Uterus (tissue), 4 donors: ENCODE measurements around the gene NFE2L3. TPM values are rescaled to one million over a fixed set of nuclear protein-coding genes. Genes with fewer than 3 reads are reported as not detected.
"Not testable (repeated sequence)": the region's sequence is repeated elsewhere in the genome, so short reads cannot be mapped to it uniquely, and the experiment has no call there.

Experiments used
- DNase-seq, 2 donors: peaks; one replicate each; pipeline ENCODE4 v3.0.0-alpha.2; 2019 to 2020
- H3K27ac ChIP-seq, 2 donors: fragments of 200-600 bp; sonication (generic); 1 replicate in 1 of 2; 2 replicates in 1 of 2; pipeline ENCODE4 v1.5.1; 2016 to 2018
- H3K27me3 ChIP-seq, 2 donors: fragments of 200-600 bp; sonication (generic); one replicate each; pipeline ENCODE4 v1.5.1; 2018 to 2019; ENCODE audit warnings: control low read depth in 1 of 2
- H3K36me3 ChIP-seq, 2 donors: fragments of 200-600 bp; sonication (generic); one replicate each; pipeline ENCODE4 v1.5.1; 2019; ENCODE audit warnings: control low read depth in 1 of 2
- H3K4me1 ChIP-seq, 2 donors: fragments of 200-600 bp; sonication (generic); one replicate each; pipeline ENCODE4 v1.5.1; 2018 to 2019; ENCODE audit warnings: control low read depth in 1 of 2
- H3K4me3 ChIP-seq, 2 donors: fragments of 200-600 bp; sonication (generic); 1 replicate in 1 of 2; 2 replicates in 1 of 2; pipeline ENCODE4 v1.5.1; 2018 to 2019; ENCODE audit warnings: mild to moderate bottlenecking in 1 of 2
- H3K9me3 ChIP-seq, 2 donors: fragments of 200-600 bp; sonication (generic); one replicate each; pipeline ENCODE4 v1.5.1; 2019; ENCODE audit warnings: control low read depth in 1 of 2
- POLR2A ChIP-seq, 2 donors: fragments of 450-650 bp; IDR thresholded peaks; one replicate each; pipeline ENCODE4 v1.6.1; 2016; ENCODE audit warnings: antibody characterized with exemption in 2 of 2, mild to moderate bottlenecking in 1 of 2, moderate library complexity in 1 of 2
- intact Hi-C: fragments of 100-400 bp; cut with DNase I; formaldehyde crosslinking; loops from one replicate; pipeline ENCODE4 v1.15.1; 2023; ENCODE audit warnings: low total_unique reads
- total RNA-seq, 4 donors: library from RNA; depleted of rRNA in 3 of 4; stranded (reverse); fragments of >200 nt in 3 of 4; gene quantifications; one replicate each; pipeline versions ENCODE4 v1.1.0 to v1.2.4, GENCODE V29; 2014 to 2023
- TF ChIP-seq, protein P1 (sequence below), 4 experiments: fragments of 200-600 bp in 2 of 4; fragments of 450-650 bp in 2 of 4; sonication (generic) in 2 of 4; IDR thresholded peaks; one replicate each; pipeline ENCODE4 v1.5.1; 2016 to 2019; ENCODE audit warnings: antibody characterized with exemption in 4 of 4, mild to moderate bottlenecking in 2 of 4, moderate library complexity in 1 of 4
- donor health status: DM: yes; HTN: yes; CAD: no.

Gene NFE2L3
- total RNA-seq, 4 donors from 2014 or later = 3.6 to 6.2 (median 4.1) TPM; not detected in 1

GRCh38 chr7:26159243-26159642 is 7.2 kb downstream of the NFE2L3 start:
- TF ChIP-seq, protein P1, sequence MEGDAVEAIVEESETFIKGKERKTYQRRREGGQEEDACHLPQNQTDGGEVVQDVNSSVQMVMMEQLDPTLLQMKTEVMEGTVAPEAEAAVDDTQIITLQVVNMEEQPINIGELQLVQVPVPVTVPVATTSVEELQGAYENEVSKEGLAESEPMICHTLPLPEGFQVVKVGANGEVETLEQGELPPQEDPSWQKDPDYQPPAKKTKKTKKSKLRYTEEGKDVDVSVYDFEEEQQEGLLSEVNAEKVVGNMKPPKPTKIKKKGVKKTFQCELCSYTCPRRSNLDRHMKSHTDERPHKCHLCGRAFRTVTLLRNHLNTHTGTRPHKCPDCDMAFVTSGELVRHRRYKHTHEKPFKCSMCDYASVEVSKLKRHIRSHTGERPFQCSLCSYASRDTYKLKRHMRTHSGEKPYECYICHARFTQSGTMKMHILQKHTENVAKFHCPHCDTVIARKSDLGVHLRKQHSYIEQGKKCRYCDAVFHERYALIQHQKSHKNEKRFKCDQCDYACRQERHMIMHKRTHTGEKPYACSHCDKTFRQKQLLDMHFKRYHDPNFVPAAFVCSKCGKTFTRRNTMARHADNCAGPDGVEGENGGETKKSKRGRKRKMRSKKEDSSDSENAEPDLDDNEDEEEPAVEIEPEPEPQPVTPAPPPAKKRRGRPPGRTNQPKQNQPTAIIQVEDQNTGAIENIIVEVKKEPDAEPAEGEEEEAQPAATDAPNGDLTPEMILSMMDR (IDR thresholded peaks at IDR 0.05) = no peak
- no peak for TF ChIP-seq POLR2A (IDR thresholded peaks at IDR 0.05)
- H3K9me3 ChIP-seq = no peaks in the 10 kb centered on the region
- no peak overlapping the region for H3K27ac ChIP-seq
- intact Hi-C loops = no loop called here
- H3K4me1 ChIP-seq = no peaks in the 10 kb centered on the region
- no peaks in the 10 kb centered on the region for H3K27me3 ChIP-seq
- H3K36me3 ChIP-seq = no peaks in the 10 kb centered on the region
- no peak for DNase-seq
- H3K4me3 ChIP-seq = no peak overlapping the region

GRCh38 chr7:26160896-26161295 is 8.9 kb downstream of the NFE2L3 start:
- no peaks in the 10 kb centered on the region for H3K36me3 ChIP-seq
- TF ChIP-seq, protein P1 (IDR thresholded peaks at IDR 0.05) = no peak
- no peak for TF ChIP-seq POLR2A (IDR thresholded peaks at IDR 0.05)
- no peak overlapping the region for H3K27ac ChIP-seq
- intact Hi-C loops = no loop called here
- no peaks in the 10 kb centered on the region for H3K27me3 ChIP-seq
- H3K4me3 ChIP-seq = no peak overlapping the region
- DNase-seq = no peak
- H3K4me1 ChIP-seq = no peaks in the 10 kb centered on the region
- H3K9me3 ChIP-seq = no peaks in the 10 kb centered on the region

GRCh38 chr7:26162431-26162830 is 10.4 kb downstream of the NFE2L3 start:
- Histone ChIP-seq H3K4me1 (no peaks in the 10 kb centered on the region), H3K36me3 (no peaks in the 10 kb centered on the region), H3K27me3 (no peaks in the 10 kb centered on the region), H3K4me3 (no peak overlapping the region), H3K9me3 (no peaks in the 10 kb centered on the region), H3K27ac (no peak overlapping the region)
- TF ChIP-seq, protein P1 (IDR thresholded peaks at IDR 0.05) = no peak
- no peak for TF ChIP-seq POLR2A (IDR thresholded peaks at IDR 0.05)
- intact Hi-C loops = no loop called here
- no peak for DNase-seq

- H3K36me3 ChIP-seq, H3K27me3 ChIP-seq, H3K9me3 ChIP-seq, H3K27ac ChIP-seq, H3K4me3 ChIP-seq, H3K4me1 ChIP-seq, DNase-seq, intact Hi-C loops: not testable (repeated sequence)
Observed at GRCh38 chr7:26163804-26164203, 11.8 kb downstream of the NFE2L3 start.

DNA sequence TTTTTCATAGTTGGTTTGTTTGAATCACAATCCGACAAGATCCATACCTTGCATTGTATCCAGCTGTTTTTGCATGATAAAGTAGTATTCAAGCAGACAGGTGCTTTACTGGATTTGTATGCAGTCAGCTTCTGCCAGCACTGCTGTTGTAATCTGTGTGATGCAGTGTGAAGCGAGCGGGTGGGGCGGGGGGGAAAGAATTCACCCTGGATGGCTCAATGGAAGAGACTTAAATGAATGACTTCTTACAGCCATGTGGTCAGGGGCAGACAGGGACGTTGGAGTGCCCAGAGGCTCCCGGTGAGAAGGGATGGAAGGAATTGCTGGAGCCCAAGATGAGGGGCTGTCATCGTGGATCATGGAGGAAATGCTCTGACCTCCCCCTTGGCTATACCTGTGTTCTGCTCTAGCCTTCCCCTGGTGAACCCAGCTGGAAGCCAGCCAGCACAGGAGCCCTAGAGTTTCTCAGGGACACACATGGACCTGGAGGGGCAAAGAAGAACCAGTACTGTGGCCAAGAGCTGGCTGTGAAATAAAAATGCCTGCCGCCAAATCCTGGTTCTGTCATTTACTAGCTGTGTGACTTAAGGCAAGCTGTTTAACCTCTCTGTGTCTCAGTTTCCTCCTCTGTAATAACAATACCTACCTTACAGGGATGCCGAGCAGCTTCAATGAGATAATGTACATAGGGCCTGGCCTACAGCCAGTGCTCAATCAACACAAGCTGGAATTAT is 14.1 kb downstream of the NFE2L3 start:
- H3K27me3 ChIP-seq = no peaks in the 10 kb centered on the region
- H3K27ac ChIP-seq = no peak overlapping the region
- H3K4me1 ChIP-seq = no peaks in the 10 kb centered on the region
- no peak overlapping the region for H3K4me3 ChIP-seq
- TF ChIP-seq, protein P1 (IDR thresholded peaks at IDR 0.05) = no peak
- no peak for TF ChIP-seq POLR2A (IDR thresholded peaks at IDR 0.05)
- no peak for DNase-seq
- intact Hi-C loops = no loop called here
- H3K9me3 ChIP-seq = no peaks in the 10 kb centered on the region
- H3K36me3 ChIP-seq = no peaks in the 10 kb centered on the region
